HG03354 (cell line): ENCODE measurements around the gene ABCC10.
A peak's percentile ranks its signal among the peaks of the same experiment; 100 is the strongest.
"Not testable (repeated sequence)": the region's sequence is repeated elsewhere in the genome, so short reads cannot be mapped to it uniquely, and the experiment has no call there.

Experiments
- ATAC-seq: cut with Tn5 transposase; IDR thresholded peaks from one replicate; pipeline ENCODE4 v1.9.1; 2021; ENCODE audit warnings: mild to moderate bottlenecking; ENCODE audit not compliant: unreplicated experiment, poor library complexity, severe bottlenecking

Gene ABCC10

GRCh38 chr6:43461936-43462335 lies 34.6 kb downstream of the ABCC10 start:
- no peak for ATAC-seq

DNA sequence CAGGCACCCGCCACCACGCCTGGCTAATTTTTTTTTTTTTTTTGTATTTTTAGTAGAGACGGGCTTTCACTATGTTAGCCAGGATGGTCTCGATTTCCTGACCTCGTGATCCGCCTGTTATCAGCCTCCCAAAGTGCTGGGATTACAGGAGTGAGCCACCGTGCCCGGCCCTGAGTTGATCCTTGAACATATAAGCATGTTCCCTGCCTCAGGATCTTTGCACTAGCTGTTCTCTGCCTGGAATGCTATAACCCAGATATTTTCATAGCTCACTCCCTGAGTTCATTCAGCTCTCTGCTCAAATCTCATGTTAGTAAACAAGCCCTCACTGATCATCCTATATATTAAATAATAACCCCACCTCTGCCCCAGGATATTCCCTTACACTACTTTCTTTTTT lies 37.0 kb downstream of the ABCC10 start:
- ATAC-seq, result no peak

DNA sequence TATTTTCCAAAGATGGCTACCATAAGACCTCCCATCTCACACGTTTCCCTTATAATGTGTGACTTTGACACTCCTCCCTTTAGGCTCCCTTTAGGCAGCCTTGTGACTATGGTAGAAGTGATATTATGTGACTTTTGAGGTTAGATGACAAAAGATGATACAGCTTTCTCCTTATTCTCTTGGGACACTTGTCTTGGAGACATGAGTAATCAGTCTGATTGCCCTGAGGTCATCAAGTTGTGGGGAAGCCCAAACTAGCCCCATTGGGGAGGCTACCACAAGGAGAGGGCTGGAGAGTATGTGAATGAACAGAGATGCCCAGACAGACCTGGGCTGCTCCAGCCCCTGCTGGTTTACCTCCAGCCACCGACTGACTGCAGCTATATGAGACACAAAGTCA lies 38.6 kb downstream of the ABCC10 start:
- no peak for ATAC-seq

- not testable (repeated sequence) for ATAC-seq
These were observed 39.9 kb downstream of the ABCC10 start for GRCh38 chr6:43467265-43467664.

DNA sequence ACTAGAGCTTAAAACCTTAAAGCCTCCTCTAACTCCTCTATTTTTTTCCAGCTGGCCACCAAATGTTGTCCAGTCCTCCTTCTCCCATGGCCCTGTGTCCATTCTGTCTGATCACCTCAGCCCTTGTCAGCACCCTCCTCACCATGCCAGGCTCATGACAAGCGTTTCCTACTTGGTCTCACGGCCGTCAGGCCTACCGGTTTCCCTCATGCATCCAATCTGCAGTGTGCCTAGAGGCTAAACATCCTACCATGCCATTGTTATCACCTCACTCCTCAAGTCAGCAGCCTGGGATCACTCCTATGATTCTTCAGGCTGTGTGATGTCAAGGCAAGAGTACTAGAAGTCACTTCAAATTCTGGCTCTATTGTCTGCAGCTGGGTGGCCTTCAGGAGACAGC lies 40.4 kb downstream of the ABCC10 start:
- ATAC-seq, result no peak

DNA sequence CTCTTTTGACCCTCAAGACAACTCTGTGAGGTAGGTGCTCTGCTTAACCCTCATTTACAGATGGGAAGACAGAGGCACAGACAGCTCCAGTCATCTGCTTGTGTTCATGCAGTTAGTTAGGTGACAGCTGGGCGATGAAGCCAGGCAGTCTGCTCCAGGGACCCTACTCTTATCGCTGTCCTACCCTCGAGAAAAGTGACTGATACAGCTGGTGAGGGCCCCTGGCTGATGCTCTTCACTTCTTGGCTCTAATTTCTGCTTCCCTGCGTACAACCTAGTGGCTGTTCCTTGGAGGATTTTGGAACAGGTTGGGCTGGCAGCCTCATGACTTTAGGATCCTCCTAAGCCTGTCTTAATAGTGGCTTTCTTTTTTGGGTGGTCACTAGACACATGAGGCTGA lies 40.9 kb downstream of the ABCC10 start:
- ATAC-seq, result no peak

GRCh38 chr6:43468748-43469681 lies 41.7 kb downstream of the ABCC10 start:
- no peak for ATAC-seq

GRCh38 chr6:43469947-43470346 lies 42.6 kb downstream of the ABCC10 start:
- no peak for ATAC-seq

DNA sequence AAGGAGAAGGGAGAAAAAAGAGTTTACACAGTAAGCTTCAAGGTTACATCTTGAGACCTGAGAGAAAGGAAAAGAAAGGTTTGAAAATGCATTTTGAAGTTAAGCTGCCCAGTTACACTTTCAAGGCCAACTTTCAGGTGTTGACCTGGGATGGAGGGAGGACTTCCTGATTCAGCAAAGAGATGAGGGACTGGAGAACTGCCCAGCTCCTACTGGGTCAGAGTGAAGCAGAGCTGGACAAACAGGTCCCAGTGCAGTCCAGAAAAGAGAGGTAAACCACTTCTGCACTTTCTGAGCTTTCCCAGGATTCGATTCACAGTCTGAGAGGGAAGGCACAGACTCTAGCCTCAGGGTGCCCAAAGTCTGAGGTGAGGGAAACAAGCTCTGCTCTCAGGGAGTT lies 44.1 kb downstream of the ABCC10 start:
- ATAC-seq, result no peak

DNA sequence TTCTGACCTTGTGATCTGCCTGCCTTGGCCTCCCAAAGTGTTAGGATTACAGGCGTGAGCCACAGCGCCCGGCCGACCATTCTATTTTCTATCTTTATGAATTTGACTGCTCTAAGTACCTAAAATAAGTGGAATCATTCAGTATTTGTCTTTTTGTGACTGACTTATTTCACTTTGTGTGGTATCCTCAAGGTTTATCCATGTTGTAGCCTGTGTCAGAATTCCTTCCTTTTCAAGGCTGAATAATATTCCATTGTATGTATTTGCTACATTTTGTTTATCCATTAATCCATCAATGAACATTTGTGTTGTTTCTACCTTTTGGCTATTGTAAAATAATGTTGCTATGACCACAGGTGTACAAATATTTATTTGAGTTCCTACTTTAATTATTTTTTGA lies 45.2 kb downstream of the ABCC10 start:
- no peak for ATAC-seq

DNA sequence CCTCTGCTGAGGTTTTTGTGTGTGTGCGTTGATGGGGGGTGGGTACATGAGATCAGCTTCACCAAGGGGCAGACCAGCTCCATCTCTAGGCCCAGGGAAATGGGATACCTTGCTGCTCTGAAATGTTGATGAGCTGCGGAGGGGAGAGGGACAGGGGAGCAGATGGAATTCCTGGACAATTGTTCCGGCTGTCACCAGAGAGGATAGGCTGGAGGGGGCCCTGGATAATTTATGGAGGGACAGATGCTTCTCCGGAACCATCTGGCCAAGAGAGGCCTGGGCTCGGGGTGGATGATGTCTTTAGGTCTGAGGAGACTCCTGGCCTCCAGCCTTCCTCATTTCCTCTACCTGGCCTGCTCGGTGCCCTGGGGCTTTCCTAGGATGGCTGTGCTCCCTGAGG lies 48.2 kb downstream of the ABCC10 start:
- no peak for ATAC-seq

- ATAC-seq, result no peak
These were observed 49.4 kb downstream of the ABCC10 start for GRCh38 chr6:43476746-43477145.

DNA sequence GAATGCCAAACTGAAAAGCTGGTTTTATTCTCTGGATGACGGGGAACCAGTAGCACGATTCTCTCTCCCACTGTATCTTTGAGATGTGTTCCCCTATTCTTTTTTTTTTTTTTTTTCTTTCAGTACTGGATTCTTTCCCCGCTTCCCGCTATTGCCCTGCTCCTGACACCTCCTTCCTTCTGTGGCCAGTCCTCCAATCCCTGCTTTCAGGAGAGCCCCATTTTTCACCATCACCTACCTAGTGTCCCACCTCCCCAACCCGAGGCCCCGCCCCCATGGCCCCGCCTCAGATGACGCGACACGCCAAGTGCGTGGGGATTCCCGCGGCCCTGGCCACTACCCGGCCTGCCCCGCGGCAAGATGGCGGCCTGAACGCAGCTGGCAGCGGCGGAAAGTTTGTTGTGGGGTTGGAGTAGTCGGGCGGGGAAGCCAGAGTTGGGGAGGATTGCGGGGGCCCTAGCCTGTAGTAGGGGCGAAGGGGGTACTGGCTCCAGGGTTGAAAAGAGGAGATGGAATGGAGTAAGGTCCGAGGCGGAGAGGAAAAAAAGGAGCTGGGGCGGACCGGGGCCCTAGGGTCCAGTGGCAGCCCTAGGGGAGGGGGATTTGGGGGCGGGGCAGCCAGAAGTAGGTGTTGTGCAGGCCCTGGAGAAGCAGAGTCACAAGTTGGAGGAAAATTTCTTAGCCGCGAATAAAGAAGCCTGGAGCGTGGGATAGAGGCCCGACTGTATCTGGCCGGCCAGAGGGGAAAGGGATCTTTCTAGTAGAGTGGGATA lies 50.1 kb downstream of the ABCC10 start, which contains the start of gene TJAP1:
TJAP1 (plus strand) TSS at position 336 of the 773 bp plus-strand sequence. CDS start 21,432 bp downstream, outside the sequence.
- peak; percentile 91 for ATAC-seq

DNA sequence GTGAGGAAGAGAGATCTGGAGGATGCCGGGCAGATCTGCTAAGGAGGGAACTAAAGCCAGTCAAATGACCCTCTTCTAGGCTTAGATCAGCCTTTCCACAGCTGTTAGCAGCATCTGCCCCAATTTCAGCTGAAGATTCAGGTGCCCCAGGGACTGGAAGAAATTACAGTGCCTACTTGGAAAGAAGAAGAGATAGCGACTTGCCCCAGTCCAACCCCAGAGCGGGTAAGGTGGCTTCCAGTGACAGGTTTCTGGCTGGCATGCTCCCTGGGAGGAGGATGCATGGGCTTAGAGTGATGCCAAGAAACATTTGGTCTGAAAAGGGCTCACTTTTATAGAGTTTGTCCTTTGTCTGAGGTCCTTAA lies 50.6 kb downstream of the ABCC10 start:
- peak; percentile 19 for ATAC-seq

- no peak for ATAC-seq
These were observed 53.7 kb downstream of the ABCC10 start for GRCh38 chr6:43481075-43481474.

GRCh38 chr6:43481591-43482236 lies 54.4 kb downstream of the ABCC10 start:
- ATAC-seq, result no peak

DNA sequence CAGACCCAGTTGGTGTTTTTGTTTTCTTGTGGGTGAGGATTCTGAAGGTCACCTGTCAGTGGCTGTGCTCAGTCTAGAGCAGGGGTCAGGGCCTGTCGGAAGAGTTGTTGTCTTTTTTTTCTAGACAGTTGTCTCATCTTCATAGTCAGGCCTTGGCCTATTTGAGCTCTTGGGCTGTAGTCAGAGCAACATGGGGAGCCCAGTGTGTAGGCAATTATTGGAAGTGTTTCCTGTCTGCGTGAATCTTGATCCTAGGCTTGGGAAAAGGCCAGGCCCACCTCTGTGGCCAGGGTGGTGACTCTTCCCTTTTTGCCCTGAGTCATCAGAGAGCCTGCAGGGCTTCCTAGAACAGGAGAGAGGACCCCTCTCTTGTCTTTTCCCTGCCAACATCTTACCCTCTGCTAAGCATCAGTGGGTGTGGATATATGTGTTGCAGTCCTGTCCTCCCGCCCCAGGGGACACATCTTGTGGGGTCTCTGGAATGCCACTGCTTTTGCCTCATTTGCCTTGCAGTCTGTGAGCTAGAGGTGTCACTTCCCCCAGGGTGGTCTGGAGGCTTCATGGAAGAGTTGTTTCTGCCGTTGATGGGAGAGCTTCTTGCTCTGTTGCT lies 61.4 kb downstream of the ABCC10 start:
- ATAC-seq, result no peak

- ATAC-seq, result no peak
These were observed 62.1 kb downstream of the ABCC10 start for GRCh38 chr6:43489277-43490072.

DNA sequence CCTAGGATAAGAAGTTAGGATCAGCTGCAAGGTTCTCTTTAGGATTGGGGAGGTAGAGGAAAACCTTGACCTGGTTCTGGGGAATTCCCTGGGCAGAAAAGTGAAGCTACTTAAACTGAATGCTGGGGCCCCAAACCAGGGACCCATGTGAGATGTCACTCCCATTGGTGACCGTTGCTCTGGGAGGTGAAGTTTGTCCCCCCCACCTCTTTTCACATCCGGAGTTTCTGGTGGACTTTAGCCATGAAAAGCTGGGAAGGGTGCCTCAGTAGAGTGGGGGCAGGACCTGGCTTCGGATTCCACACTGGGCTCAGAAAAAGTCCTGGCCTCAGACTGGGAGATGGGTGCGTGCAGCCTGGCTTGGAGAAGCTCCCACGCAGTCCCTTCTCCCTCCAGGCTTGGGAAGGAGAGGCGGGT lies 63.2 kb downstream of the ABCC10 start:
- ATAC-seq, result no peak
